Uterus (tissue), 2 donors: Measurements from ENCODE around the gene ARSI.

Experiments used
- CTCF ChIP-seq, 4 experiments: fragments of 200-600 bp in 2 of 4; fragments of 450-650 bp in 2 of 4; sonication (generic) in 2 of 4; IDR thresholded peaks; one replicate each; pipeline ENCODE4 v1.5.1; 2016 to 2019; ENCODE audit warnings: antibody characterized with exemption in 4 of 4, mild to moderate bottlenecking in 2 of 4, moderate library complexity in 1 of 4
- POLR2A ChIP-seq, 2 donors: fragments of 450-650 bp; IDR thresholded peaks; one replicate each; pipeline ENCODE4 v1.6.1; 2016; ENCODE audit warnings: antibody characterized with exemption in 2 of 2, mild to moderate bottlenecking in 1 of 2, moderate library complexity in 1 of 2

GRCh38 chr5:150329881-150330876 lies 27.5 kb upstream of the ARSI start:
- no peak for TF ChIP-seq POLR2A (IDR thresholded peaks at IDR 0.05)
- no peak for TF ChIP-seq CTCF (IDR thresholded peaks at IDR 0.05)
